Measurements from ENCODE around the gene SLC7A11.

SLC7A11 gene

DNA sequence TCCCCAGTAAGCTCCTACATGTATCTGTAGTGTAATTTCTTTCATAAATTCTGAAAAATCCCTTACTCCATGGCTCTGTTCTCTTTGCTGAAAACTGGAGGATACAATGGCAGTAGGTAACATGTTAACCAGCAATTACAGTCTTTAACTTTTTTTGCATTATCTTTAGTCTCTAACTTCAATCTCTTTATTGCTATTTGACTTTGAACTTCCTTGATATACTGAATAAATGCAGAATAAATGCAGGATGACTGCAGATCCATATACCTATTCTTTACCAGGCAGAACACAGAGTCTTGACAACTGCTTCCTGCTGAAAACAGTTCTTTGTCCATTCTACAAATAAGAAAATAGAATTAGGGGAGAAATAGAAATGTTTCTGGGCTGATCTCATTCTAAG lies 101.3 kb downstream of the SLC7A11 start:
- no peak for DNase-seq

- no peak for DNase-seq
Measured at GRCh38 chr4:138138774-138139173, 103.4 kb downstream of the SLC7A11 start.

DNA sequence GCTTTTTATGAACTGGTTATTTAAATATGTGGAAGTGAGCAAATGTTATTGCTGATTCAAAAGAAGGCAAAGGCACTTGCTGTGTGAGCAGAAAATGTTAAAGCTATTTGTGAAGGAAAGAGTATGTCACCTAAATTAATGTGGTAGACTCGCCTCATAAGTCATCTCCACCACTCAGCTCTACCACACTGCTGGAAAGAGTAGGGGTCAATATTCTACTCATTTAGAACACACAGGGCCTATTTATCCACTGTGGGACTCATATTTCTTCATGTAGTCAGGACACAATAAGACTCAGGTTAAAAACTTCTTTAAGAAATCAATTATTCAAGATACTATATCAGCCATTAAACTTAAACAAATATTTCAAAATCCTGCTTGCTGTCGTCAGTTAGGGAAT lies 106.5 kb downstream of the SLC7A11 start:
- no peak for DNase-seq

- no peak for DNase-seq
Measured at GRCh38 chr4:138118270-138118669, 123.9 kb downstream of the SLC7A11 start.

GRCh38 chr4:138115053-138115452 lies 127.1 kb downstream of the SLC7A11 start:
- DNase-seq, result no peak

DNA sequence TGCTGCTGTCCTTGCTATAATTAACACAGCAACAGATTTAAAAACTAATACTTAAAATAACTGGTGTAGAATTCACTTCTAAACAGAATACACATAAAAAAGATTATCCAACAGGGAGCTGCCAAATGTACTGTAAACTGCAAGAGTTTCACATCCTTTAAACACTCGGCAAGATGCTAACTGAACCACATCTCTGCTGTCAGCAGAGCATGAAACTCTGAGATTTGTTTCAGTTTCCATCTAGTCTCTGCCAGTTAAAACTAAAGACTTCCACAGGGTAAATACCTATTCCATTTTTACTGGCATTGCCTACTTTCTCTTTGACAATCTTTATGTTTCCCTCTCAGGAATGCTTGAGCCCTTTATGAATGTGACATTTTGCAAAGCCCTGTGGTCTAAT lies 127.7 kb downstream of the SLC7A11 start:
- peak; percentile 34 for DNase-seq
